H54 (cell line): Measurements from ENCODE around the gene DPP3.

Experiments
- DNase-seq: peaks from one replicate; pipeline ENCODE4 v3.0.0; 2011; ENCODE audit warnings: low spot score, mixed read lengths; ENCODE audit not compliant: insufficient read length
- FAIRE-seq: peaks from 3 replicates; lab custom pipeline; 2011; peaks lifted over from hg19 to GRCh38; lab: Jason Lieb, UNC
- POLR2A ChIP-seq: IDR thresholded peaks from 2 replicates; pipeline ENCODE4 v1.6.1; 2011; ENCODE audit warnings: low read depth, mild to moderate bottlenecking, low read length

The DPP3 gene

DNA sequence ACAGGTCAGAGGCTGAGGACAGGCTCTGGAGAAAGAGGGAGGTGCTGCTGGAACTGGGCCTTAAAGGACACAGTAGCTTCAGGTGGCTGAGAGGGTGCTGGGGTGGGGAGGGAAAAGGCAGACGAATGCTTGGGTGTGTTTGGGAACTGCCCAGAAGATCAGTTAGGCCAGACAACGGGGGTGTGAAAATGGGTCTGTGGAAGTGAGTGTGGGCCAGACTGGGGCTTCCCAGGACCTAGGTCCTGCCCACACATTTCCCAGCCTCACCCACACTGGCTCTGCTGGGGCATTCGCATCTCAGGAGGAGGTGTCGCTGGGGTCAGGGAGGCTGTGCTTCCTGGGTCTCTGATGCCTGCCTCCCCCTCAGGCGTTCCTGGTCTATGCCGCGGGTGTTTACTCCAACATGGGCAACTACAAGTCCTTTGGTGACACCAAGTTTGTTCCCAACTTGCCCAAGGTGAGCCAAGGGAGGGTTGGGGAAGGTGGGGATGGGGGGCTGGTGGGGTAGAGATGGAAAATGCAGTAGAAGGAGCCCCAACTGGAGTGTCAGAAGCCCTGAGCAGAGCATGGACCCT is 4.7 kb downstream of the DPP3 start:
- DNase-seq (no peak), FAIRE-seq (no peak)
- TF ChIP-seq POLR2A, result no peak

- no peak for FAIRE-seq
- no peak for TF ChIP-seq POLR2A
- no peak for DNase-seq
Measured at GRCh38 chr11:66488957-66489356, 8.7 kb downstream of the DPP3 start.

DNA sequence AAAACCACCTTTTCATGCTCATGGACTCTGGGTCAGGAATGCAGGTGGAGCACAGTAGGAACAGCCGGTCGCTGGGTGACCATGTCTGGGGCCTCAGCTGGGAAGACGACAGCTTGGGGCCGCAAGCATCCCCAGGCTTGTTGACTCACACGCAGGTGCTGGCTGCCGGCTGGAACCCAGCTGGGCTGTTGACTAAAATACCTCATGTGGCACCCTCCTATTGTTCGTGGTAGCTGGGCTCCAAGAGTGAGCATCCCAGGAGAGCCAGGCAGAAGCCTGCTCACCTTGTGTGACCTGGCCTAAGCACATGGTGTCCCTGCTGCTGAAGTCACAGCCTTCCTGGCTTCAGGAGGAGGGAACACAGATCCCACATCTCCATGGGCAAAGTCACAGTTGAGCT is 9.4 kb downstream of the DPP3 start:
- FAIRE-seq (no peak), DNase-seq (no peak)
- TF ChIP-seq POLR2A, result no peak

DNA sequence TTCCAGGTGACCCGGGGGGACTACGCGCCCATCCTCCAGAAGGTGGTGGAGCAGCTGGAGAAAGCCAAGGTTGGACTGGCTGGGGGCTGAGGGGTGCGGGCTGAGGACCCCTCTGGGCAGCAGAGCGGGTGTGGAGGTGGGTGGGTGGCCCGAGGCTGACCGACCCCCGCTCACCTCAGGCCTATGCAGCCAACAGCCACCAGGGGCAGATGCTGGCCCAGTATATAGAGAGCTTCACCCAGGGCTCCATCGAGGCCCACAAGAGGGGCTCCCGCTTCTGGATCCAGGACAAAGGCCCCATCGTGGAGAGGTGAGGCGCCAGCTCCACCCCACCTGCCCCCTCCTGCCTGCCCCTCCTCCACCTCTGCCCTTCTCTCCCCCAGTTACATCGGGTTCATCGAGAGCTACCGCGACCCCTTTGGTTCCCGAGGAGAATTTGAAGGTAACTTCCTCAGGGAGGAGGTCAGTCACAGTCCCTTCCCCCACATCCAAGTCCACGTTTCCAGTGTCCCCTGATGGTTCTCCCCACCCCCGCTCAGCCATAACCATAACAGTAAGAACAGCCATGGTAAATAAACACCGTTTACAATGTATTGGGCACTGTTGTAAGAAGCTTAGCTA is 11.2 kb downstream of the DPP3 start:
- DNase-seq, result no peak
- no peak for FAIRE-seq
- TF ChIP-seq POLR2A, result no peak

DNA sequence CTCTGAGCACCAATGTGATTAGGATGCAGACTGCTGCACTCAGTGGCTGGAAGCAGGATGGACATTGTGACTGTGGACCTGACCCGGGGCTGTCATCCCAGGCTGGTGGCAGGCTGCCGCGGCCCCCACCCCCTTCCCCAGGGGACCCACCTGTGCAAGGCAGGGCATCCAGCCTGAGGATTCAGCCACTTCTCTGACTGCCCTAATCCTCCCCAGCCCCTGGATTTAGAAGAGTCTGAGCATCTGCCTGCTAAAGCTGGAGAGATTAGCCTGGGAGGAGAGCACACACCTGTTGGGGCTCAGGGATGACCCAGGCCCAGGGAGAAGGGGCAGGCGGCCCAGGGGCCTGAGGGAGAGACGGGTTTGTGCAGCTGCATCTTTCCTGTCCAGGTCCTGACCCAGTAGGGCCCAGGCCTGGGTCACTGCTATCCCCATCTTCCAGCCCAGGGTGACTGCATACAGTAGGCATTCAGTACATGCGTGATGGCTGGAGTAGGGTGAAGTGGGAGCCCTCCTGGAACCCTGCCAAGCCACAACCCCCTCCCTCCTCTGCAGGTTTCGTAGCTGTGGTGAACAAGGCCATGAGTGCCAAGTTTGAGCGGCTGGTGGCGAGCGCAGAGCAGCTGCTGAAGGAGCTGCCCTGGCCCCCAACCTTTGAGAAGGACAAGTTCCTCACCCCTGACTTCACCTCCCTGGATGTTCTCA is 12.1 kb downstream of the DPP3 start:
- TF ChIP-seq POLR2A, result no peak
- no peak for FAIRE-seq
- DNase-seq, result no peak

DNA sequence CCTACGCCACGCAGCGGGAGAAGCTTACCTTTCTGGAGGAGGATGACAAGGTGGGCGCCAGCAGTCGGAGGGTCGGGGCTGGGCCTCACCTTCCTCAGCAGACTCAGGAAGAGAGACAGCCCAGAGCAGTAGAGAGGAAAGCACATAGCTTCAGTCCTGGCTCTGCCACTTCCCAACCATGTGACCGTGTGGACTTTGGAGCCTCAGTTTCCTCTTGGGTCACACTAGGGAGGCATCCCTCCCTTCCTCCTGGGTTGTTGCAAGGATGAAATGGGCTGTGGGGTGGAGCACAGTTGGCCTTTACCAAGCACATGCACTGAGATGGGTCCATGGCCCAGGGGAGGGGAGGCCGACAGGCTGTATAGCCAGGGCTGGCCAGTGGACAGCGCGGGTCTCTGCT is 12.9 kb downstream of the DPP3 start:
- FAIRE-seq, result no peak
- no peak for TF ChIP-seq POLR2A
- DNase-seq, result no peak

DNA sequence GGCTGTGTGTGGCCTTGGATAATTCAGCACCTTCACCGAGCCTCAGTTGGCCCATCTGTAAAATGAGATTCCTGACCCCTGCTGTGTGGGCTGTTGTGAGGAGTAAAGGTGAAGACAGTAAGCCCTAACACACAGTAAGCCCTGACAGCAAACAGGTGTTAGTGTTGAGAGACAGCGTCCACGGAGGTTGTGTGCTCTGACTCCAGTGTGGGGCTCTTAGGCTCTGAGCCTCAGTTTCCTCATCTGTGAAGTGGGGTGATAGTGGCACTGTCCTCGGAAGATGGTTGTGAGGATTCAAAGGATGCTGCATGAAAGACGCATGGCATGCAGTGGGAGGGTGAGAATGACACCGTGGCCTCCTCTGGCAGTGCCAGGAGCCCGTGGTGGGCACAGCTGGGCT is 14.2 kb downstream of the DPP3 start:
- FAIRE-seq (no peak), DNase-seq (no peak)
- TF ChIP-seq POLR2A, result no peak

- DNase-seq, result no peak
- FAIRE-seq, result no peak
- TF ChIP-seq POLR2A, result no peak
Measured at GRCh38 chr11:66494935-66495334, 14.7 kb downstream of the DPP3 start.

- no peak for FAIRE-seq
- DNase-seq, result no peak
- TF ChIP-seq POLR2A, result no peak
Measured at GRCh38 chr11:66495401-66495854, 15.2 kb downstream of the DPP3 start.

DNA sequence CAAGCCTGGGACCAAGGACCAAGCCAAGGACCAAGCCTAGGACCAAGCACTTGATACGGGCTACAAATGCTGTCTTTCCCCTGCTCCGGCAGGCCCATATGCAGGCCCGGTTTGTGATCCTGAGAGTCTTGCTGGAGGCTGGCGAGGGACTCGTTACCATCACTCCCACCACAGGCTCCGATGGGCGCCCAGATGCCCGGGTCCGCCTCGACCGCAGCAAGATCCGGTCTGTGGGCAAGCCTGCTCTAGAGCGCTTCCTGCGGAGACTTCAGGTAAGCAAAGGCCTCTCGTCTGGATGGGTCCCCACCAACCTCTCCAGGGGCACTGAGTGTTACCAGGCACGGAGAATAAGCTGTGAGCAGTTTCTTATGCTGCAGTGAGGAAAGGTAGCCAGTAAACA is 17.0 kb downstream of the DPP3 start:
- TF ChIP-seq POLR2A, result no peak
- FAIRE-seq (no peak), DNase-seq (no peak)

DNA sequence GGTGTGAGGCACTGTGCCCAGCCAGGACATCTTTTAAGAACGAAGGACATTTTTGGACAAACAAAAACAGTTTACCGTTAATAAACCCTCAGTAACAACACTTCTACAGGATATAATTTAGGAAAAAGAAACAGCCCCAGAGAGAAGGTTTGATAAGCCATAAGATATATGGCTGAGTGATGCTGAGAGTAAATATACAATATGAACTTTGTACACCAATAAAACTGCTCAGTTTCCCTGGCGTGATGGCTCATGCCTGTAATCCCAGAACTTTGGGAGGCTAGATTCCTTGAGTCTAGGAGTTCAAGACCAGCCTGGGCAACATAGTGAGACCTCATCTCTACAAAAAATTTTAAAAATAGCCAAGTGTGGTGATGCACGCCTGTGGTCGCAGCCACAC is 18.3 kb downstream of the DPP3 start:
- TF ChIP-seq POLR2A, result no peak
- no peak for FAIRE-seq
- DNase-seq, result no peak

- DNase-seq, result no peak
- TF ChIP-seq POLR2A, result no peak
- FAIRE-seq, result no peak
Measured at GRCh38 chr11:66505276-66505816, 25.1 kb downstream of the DPP3 start.

DNA sequence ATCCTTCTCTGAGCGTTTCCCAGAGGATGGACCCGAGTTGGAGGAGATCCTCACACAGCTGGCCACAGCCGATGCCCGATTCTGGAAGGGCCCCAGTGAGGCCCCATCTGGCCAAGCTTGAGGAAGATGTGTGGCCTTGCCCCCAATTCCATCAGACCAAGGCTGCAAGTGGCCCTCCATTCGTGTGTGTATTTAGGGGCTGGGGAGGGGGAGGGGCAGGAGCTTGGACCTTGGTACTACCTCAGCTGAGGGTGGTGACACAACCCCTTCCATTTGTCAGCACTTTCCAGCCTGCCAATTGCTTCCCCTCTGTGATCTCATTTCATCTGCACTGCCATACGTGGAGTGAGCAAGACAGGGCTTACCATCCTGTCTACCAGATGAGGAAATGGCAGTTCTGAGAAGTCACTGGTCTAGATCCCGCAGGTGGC is 28.9 kb downstream of the DPP3 start:
- FAIRE-seq (no peak), DNase-seq (no peak)
- TF ChIP-seq POLR2A, result no peak

GRCh38 chr11:66510271-66510989 is 30.2 kb downstream of the DPP3 start, which contains the start of gene BBS1:
Gene BBS1 (plus strand): TSS chr11:66510635. CDS start chr11:66510660, 25 bp downstream.
- peak; percentile 70 for TF ChIP-seq POLR2A
- DNase-seq, result peak; percentile 88
- FAIRE-seq, result no peak
